PC-3 (cell line): ENCODE results near the gene CUEDC1.

ENCODE experiments used
- EZH2 ChIP-seq: fragments of 300-600 bp; sonication (generic); IDR thresholded peaks from one replicate; pipeline ENCODE4 v1.6.1; 2017; ENCODE audit warnings: antibody characterized with exemption, mild to moderate bottlenecking, low read length; ENCODE audit not compliant: unreplicated experiment
- TF ChIP-seq, protein P1 (sequence below): fragments of 300-600 bp; sonication (generic); conservative IDR thresholded peaks from 2 replicates; pipeline ENCODE4 v1.5.1; 2017; ENCODE audit warnings: antibody characterized with exemption, low read depth, mild to moderate bottlenecking, low read length

- TF ChIP-seq, protein P1, sequence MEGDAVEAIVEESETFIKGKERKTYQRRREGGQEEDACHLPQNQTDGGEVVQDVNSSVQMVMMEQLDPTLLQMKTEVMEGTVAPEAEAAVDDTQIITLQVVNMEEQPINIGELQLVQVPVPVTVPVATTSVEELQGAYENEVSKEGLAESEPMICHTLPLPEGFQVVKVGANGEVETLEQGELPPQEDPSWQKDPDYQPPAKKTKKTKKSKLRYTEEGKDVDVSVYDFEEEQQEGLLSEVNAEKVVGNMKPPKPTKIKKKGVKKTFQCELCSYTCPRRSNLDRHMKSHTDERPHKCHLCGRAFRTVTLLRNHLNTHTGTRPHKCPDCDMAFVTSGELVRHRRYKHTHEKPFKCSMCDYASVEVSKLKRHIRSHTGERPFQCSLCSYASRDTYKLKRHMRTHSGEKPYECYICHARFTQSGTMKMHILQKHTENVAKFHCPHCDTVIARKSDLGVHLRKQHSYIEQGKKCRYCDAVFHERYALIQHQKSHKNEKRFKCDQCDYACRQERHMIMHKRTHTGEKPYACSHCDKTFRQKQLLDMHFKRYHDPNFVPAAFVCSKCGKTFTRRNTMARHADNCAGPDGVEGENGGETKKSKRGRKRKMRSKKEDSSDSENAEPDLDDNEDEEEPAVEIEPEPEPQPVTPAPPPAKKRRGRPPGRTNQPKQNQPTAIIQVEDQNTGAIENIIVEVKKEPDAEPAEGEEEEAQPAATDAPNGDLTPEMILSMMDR = no peak
- TF ChIP-seq EZH2 = no peak
Observed at GRCh38 chr17:57870283-57870635, 85.0 kb downstream of the CUEDC1 start.
